Measurements from ENCODE around the gene DPF3. TPM values are rescaled to one million over a fixed set of nuclear protein-coding genes. Genes with fewer than 3 reads are reported as not detected.

Gene DPF3
- total RNA-seq, 1 donor from 2014 or later = 3.0 TPM

- H3K27ac Mint-ChIP-seq (ENCODE audit: unreplicated experiment) = no peak overlapping the region
- H3K4me3 Mint-ChIP-seq (ENCODE audit: unreplicated experiment) = no peak overlapping the region
- TF ChIP-seq, protein P1, sequence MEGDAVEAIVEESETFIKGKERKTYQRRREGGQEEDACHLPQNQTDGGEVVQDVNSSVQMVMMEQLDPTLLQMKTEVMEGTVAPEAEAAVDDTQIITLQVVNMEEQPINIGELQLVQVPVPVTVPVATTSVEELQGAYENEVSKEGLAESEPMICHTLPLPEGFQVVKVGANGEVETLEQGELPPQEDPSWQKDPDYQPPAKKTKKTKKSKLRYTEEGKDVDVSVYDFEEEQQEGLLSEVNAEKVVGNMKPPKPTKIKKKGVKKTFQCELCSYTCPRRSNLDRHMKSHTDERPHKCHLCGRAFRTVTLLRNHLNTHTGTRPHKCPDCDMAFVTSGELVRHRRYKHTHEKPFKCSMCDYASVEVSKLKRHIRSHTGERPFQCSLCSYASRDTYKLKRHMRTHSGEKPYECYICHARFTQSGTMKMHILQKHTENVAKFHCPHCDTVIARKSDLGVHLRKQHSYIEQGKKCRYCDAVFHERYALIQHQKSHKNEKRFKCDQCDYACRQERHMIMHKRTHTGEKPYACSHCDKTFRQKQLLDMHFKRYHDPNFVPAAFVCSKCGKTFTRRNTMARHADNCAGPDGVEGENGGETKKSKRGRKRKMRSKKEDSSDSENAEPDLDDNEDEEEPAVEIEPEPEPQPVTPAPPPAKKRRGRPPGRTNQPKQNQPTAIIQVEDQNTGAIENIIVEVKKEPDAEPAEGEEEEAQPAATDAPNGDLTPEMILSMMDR (IDR thresholded peaks at IDR 0.05; ENCODE audit: unreplicated experiment) = no peak
- H3K36me3 Mint-ChIP-seq (ENCODE audit: low read depth, unreplicated experiment) = no peaks in the 10 kb centered on the region
- H3K4me1 Mint-ChIP-seq (ENCODE audit: unreplicated experiment) = peaks cover 6% of the 10 kb centered on the region
- H3K9me3 Mint-ChIP-seq (ENCODE audit: unreplicated experiment) = no peaks in the 10 kb centered on the region
- no peak for DNase-seq (ENCODE audit: low spot score)
- peaks cover 5% of the 10 kb centered on the region for H3K27me3 Mint-ChIP-seq (ENCODE audit: unreplicated experiment)
Measured at GRCh38 chr14:72787841-72788240, 106.1 kb downstream of the DPF3 start.

GRCh38 chr14:72786378-72787350 lies 107.2 kb downstream of the DPF3 start:
- no peak overlapping the region for H3K27ac Mint-ChIP-seq (ENCODE audit: unreplicated experiment)
- TF ChIP-seq, protein P1 (IDR thresholded peaks at IDR 0.05; ENCODE audit: unreplicated experiment) = no peak
- no peak overlapping the region for H3K4me3 Mint-ChIP-seq (ENCODE audit: unreplicated experiment)
- H3K9me3 Mint-ChIP-seq (ENCODE audit: unreplicated experiment) = no peaks in the 10 kb centered on the region
- H3K27me3 Mint-ChIP-seq (ENCODE audit: unreplicated experiment) = no peaks in the 10 kb centered on the region
- peaks cover 6% of the 10 kb centered on the region for H3K4me1 Mint-ChIP-seq (ENCODE audit: unreplicated experiment)
- no peak for DNase-seq (ENCODE audit: low spot score)
- no peaks in the 10 kb centered on the region for H3K36me3 Mint-ChIP-seq (ENCODE audit: low read depth, unreplicated experiment)

GRCh38 chr14:72783741-72784140 lies 110.2 kb downstream of the DPF3 start:
- TF ChIP-seq, protein P1 (IDR thresholded peaks at IDR 0.05; ENCODE audit: unreplicated experiment) = no peak
- H3K4me3 Mint-ChIP-seq (ENCODE audit: unreplicated experiment) = no peak overlapping the region
- H3K9me3 Mint-ChIP-seq (ENCODE audit: unreplicated experiment) = no peaks in the 10 kb centered on the region
- no peaks in the 10 kb centered on the region for H3K4me1 Mint-ChIP-seq (ENCODE audit: unreplicated experiment)
- no peak for DNase-seq (ENCODE audit: low spot score)
- no peaks in the 10 kb centered on the region for H3K27me3 Mint-ChIP-seq (ENCODE audit: unreplicated experiment)
- no peak overlapping the region for H3K27ac Mint-ChIP-seq (ENCODE audit: unreplicated experiment)
- H3K36me3 Mint-ChIP-seq (ENCODE audit: low read depth, unreplicated experiment) = no peaks in the 10 kb centered on the region

- DNase-seq (ENCODE audit: low spot score) = no peak
- TF ChIP-seq, protein P1 (IDR thresholded peaks at IDR 0.05; ENCODE audit: unreplicated experiment) = no peak
- Mint-ChIP-seq H3K4me1 (ENCODE audit: unreplicated experiment) (no peaks in the 10 kb centered on the region), H3K27ac (ENCODE audit: unreplicated experiment) (no peak overlapping the region), H3K27me3 (ENCODE audit: unreplicated experiment) (no peaks in the 10 kb centered on the region), H3K4me3 (ENCODE audit: unreplicated experiment) (no peak overlapping the region), H3K36me3 (ENCODE audit: low read depth, unreplicated experiment) (no peaks in the 10 kb centered on the region), H3K9me3 (ENCODE audit: unreplicated experiment) (no peaks in the 10 kb centered on the region)
Measured at GRCh38 chr14:72782817-72783216, 111.1 kb downstream of the DPF3 start.

All from endothelial cell (in vitro differentiated cells).